SK-N-SH treated with all-trans-retinoic acid at 6 μM for 48 hours (cell line): ENCODE data around the gene TAF9B.

Experiments used
- ATAC-seq: fragments of 200-7000 bp; cut with Tn5 transposase; 3 replicates; pipeline ENCODE4 v1.9.1; 2020; ENCODE audit warnings: mild to moderate bottlenecking, moderate library complexity
- ARNTL ChIP-seq: fragments of 450-650 bp; formaldehyde crosslinking; IDR thresholded peaks from 2 replicates; pipeline ENCODE4 v1.5.0; 2020; ENCODE audit warnings: low read depth, mild to moderate bottlenecking, moderate library complexity, borderline replicate concordance
- ESRRG ChIP-seq: fragments of 250-450 bp; sonication (Bioruptor Pico); IDR thresholded peaks from 2 replicates; pipeline ENCODE4 v1.6.1; 2021; ENCODE audit warnings: mild to moderate bottlenecking
- GLIS3 ChIP-seq: fragments of 250-450 bp; sonication (Bioruptor Pico); IDR thresholded peaks from 2 replicates; pipeline ENCODE4 v1.5.0; 2020; ENCODE audit warnings: mild to moderate bottlenecking, moderate library complexity
- ISL1 ChIP-seq: fragments of 250-450 bp; sonication (Bioruptor Pico); IDR thresholded peaks from 2 replicates; pipeline ENCODE4 v2.1.2; 2022; ENCODE audit warnings: mild to moderate bottlenecking, moderate library complexity
- OSR1 ChIP-seq: fragments of 250-450 bp; sonication (Bioruptor Pico); IDR thresholded peaks from 2 replicates; pipeline ENCODE4 v1.8.0; 2022; ENCODE audit warnings: moderate library complexity, mild to moderate bottlenecking, inconsistent platforms
- PPARA ChIP-seq: fragments of 250-450 bp; sonication (Bioruptor Pico); IDR thresholded peaks from 2 replicates; pipeline ENCODE4 v1.5.0; 2020; ENCODE audit warnings: mild to moderate bottlenecking, borderline replicate concordance
- RARB ChIP-seq: fragments of 250-450 bp; sonication (Bioruptor Pico); IDR thresholded peaks from 2 replicates; pipeline ENCODE4 v1.8.0; 2021; ENCODE audit warnings: mild to moderate bottlenecking, moderate library complexity
- SNAI2 ChIP-seq: fragments of 250-450 bp; sonication (Bioruptor Pico); IDR thresholded peaks from 2 replicates; pipeline ENCODE4 v1.5.0; 2020; ENCODE audit warnings: mild to moderate bottlenecking, moderate library complexity
- TCF4 ChIP-seq: fragments of 250-450 bp; sonication (Bioruptor Pico); IDR thresholded peaks from 2 replicates; pipeline ENCODE4 v1.8.0; 2021; ENCODE audit warnings: mild to moderate bottlenecking, moderate library complexity, borderline replicate concordance
- TOX ChIP-seq: fragments of 250-450 bp; sonication (Bioruptor Pico); IDR thresholded peaks from 2 replicates; pipeline ENCODE4 v1.8.0; 2021; ENCODE audit warnings: mild to moderate bottlenecking, moderate library complexity, borderline replicate concordance
- ZC3H10 ChIP-seq: fragments of 250-450 bp; sonication (Bioruptor Pico); IDR thresholded peaks from 2 replicates; pipeline ENCODE4 v1.5.1; 2021; ENCODE audit warnings: mild to moderate bottlenecking, moderate library complexity
- ZFP30 ChIP-seq: fragments of 450-650 bp; formaldehyde crosslinking; IDR thresholded peaks from 2 replicates; pipeline ENCODE4 v1.5.0; 2022; ENCODE audit warnings: mild to moderate bottlenecking, moderate library complexity
- ZNF565 ChIP-seq: fragments of 450-650 bp; formaldehyde crosslinking; conservative IDR thresholded peaks from 2 replicates; pipeline ENCODE4 v1.5.0; 2020; ENCODE audit warnings: low read depth, mild to moderate bottlenecking, moderate library complexity
- ZNF70 ChIP-seq: fragments of 450-650 bp; formaldehyde crosslinking; IDR thresholded peaks from 2 replicates; pipeline ENCODE4 v1.5.0; 2020; ENCODE audit warnings: mild to moderate bottlenecking, moderate library complexity
- ZNF8 ChIP-seq: fragments of 450-650 bp; formaldehyde crosslinking; IDR thresholded peaks from 2 replicates; pipeline ENCODE4 v1.5.0; 2020; ENCODE audit warnings: mild to moderate bottlenecking, moderate library complexity
- TF ChIP-seq, protein P1 (sequence below): fragments of 250-450 bp; sonication (Bioruptor Pico); IDR thresholded peaks from 2 replicates; pipeline ENCODE4 v1.5.1; 2020; ENCODE audit warnings: low read depth, mild to moderate bottlenecking, moderate library complexity
- TF ChIP-seq, protein P2 (sequence below): fragments of 250-450 bp; sonication (Bioruptor Pico); IDR thresholded peaks from 2 replicates; pipeline ENCODE4 v1.8.0; 2020; ENCODE audit warnings: mild to moderate bottlenecking, moderate library complexity, borderline replicate concordance
- TF ChIP-seq, protein P3 (sequence below): fragments of 250-450 bp; sonication (Bioruptor Pico); IDR thresholded peaks from 2 replicates; pipeline ENCODE4 v1.5.1; 2021; ENCODE audit warnings: mild to moderate bottlenecking, moderate library complexity
- TF ChIP-seq, protein P4 (sequence below): fragments of 250-450 bp; sonication (Bioruptor Pico); IDR thresholded peaks from 2 replicates; pipeline ENCODE4 v1.5.0; 2020; ENCODE audit warnings: mild to moderate bottlenecking, moderate library complexity
- TF ChIP-seq, protein P5 (sequence below): fragments of 250-450 bp; sonication (Bioruptor Pico); IDR thresholded peaks from 2 replicates; pipeline ENCODE4 v1.8.0; 2021; ENCODE audit warnings: low read depth, mild to moderate bottlenecking, moderate library complexity, borderline replicate concordance

Gene TAF9B

DNA sequence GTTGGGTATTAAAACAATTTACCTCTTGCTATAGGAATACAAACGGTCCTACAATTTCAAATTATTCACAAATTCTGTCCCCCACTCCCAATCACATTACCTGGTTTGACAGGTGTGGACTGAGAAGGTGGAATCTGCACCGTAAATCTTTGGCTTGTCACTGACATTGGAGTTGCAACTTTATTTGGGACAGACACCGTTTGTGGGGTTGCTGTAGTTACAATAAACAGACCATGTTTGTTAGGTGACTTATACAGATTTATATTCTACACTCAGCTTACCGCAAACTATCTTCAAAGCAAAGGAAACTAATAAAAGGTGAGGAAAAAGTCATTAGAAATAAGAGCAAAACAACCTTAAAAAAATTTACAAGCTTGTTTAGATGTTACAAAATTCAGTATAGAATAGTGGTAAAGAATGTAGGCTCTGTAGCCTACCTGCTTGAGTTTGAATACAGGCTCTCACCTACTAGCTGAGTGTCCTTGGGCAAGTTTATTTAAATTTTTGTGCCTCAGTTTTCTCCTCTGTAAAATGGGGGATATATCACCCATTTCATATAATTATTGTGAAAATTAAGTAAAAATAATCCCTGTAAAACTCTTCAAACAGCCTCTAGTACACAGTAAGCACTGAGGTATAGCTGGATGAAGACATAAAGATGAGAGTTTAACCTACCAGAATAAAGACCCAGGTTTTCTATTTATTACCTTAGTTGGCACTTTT is 6.1 kb downstream of the TAF9B start:
- no peak for ATAC-seq
- no peak for TF ChIP-seq GLIS3 (CRISPR knock-in tag)
- TF ChIP-seq TOX (CRISPR knock-in tag), result no peak
- TF ChIP-seq ZNF70 (CRISPR knock-in tag), result no peak
- no peak for TF ChIP-seq ZFP30 (CRISPR knock-in tag)
- TF ChIP-seq, protein P1, sequence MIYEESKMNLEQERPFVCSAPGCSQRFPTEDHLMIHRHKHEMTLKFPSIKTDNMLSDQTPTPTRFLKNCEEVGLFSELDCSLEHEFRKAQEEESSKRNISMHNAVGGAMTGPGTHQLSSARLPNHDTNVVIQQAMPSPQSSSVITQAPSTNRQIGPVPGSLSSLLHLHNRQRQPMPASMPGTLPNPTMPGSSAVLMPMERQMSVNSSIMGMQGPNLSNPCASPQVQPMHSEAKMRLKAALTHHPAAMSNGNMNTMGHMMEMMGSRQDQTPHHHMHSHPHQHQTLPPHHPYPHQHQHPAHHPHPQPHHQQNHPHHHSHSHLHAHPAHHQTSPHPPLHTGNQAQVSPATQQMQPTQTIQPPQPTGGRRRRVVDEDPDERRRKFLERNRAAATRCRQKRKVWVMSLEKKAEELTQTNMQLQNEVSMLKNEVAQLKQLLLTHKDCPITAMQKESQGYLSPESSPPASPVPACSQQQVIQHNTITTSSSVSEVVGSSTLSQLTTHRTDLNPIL (CRISPR knock-in tag), result no peak
- TF ChIP-seq, protein P2, sequence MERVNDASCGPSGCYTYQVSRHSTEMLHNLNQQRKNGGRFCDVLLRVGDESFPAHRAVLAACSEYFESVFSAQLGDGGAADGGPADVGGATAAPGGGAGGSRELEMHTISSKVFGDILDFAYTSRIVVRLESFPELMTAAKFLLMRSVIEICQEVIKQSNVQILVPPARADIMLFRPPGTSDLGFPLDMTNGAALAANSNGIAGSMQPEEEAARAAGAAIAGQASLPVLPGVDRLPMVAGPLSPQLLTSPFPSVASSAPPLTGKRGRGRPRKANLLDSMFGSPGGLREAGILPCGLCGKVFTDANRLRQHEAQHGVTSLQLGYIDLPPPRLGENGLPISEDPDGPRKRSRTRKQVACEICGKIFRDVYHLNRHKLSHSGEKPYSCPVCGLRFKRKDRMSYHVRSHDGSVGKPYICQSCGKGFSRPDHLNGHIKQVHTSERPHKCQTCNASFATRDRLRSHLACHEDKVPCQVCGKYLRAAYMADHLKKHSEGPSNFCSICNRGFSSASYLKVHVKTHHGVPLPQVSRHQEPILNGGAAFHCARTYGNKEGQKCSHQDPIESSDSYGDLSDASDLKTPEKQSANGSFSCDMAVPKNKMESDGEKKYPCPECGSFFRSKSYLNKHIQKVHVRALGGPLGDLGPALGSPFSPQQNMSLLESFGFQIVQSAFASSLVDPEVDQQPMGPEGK (CRISPR knock-in tag), result no peak
- TF ChIP-seq, all 23 proteins: peak for 0

DNA sequence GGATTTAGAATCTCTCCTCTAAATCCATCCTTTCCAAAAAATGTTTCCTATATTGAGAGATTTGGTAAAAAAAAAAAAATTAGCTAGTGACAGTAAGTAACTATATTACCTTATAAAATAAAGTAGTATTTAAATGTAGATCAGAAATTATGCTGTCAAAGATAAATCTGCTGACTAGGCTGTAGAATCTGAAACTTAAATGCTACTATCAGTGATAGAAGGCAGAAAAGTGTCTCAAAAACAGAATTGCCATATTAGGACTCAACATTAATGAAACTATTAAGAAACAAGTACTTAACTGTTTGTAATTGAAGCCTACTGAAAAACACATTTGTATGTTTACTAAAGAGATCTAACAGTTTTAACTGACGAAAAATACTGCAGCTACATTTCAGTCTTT is 8.3 kb downstream of the TAF9B start:
- ATAC-seq, result no peak
- TF ChIP-seq, protein P3, sequence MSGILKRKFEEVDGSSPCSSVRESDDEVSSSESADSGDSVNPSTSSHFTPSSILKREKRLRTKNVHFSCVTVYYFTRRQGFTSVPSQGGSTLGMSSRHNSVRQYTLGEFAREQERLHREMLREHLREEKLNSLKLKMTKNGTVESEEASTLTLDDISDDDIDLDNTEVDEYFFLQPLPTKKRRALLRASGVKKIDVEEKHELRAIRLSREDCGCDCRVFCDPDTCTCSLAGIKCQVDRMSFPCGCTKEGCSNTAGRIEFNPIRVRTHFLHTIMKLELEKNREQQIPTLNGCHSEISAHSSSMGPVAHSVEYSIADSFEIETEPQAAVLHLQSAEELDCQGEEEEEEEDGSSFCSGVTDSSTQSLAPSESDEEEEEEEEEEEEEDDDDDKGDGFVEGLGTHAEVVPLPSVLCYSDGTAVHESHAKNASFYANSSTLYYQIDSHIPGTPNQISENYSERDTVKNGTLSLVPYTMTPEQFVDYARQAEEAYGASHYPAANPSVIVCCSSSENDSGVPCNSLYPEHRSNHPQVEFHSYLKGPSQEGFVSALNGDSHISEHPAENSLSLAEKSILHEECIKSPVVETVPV, result no peak
- TF ChIP-seq ZFP30 (CRISPR knock-in tag) (no peak), RARB (CRISPR knock-in tag) (no peak), ZNF8 (CRISPR knock-in tag) (no peak), SNAI2 (no peak), ARNTL (CRISPR knock-in tag) (no peak)
- TF ChIP-seq, protein P4, sequence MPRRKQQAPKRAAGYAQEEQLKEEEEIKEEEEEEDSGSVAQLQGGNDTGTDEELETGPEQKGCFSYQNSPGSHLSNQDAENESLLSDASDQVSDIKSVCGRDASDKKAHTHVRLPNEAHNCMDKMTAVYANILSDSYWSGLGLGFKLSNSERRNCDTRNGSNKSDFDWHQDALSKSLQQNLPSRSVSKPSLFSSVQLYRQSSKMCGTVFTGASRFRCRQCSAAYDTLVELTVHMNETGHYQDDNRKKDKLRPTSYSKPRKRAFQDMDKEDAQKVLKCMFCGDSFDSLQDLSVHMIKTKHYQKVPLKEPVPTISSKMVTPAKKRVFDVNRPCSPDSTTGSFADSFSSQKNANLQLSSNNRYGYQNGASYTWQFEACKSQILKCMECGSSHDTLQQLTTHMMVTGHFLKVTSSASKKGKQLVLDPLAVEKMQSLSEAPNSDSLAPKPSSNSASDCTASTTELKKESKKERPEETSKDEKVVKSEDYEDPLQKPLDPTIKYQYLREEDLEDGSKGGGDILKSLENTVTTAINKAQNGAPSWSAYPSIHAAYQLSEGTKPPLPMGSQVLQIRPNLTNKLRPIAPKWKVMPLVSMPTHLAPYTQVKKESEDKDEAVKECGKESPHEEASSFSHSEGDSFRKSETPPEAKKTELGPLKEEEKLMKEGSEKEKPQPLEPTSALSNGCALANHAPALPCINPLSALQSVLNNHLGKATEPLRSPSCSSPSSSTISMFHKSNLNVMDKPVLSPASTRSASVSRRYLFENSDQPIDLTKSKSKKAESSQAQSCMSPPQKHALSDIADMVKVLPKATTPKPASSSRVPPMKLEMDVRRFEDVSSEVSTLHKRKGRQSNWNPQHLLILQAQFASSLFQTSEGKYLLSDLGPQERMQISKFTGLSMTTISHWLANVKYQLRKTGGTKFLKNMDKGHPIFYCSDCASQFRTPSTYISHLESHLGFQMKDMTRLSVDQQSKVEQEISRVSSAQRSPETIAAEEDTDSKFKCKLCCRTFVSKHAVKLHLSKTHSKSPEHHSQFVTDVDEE (CRISPR knock-in tag), result no peak

DNA sequence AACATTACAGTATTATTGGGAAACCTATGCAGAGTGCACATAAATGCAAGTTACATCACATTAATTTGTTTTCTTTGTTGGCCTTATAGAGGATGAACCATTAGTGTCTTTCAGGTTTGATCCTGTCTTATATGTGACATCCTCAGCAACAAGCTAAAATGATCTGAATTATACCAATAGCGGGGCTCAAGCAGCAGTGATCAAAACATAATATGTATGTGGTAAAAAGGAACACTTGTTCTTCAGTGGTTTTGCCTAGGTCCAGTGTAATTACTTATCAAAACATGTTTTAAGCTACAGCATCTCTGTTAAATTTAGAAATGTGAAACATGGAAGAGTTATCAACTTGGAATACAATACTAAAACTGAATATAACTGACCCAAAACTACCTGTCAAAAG is 9.1 kb downstream of the TAF9B start:
- ATAC-seq, result no peak
- TF ChIP-seq GLIS3 (CRISPR knock-in tag), result no peak
- no peak for TF ChIP-seq ESRRG
- no peak for TF ChIP-seq OSR1
- TF ChIP-seq RARB (CRISPR knock-in tag), result no peak
- no peak for TF ChIP-seq ZFP30 (CRISPR knock-in tag)
- no peak for TF ChIP-seq ZC3H10
- TF ChIP-seq TCF4 (CRISPR knock-in tag), result no peak
- TF ChIP-seq, protein P3, result no peak
- TF ChIP-seq ISL1 (CRISPR knock-in tag), result no peak
- no peak for TF ChIP-seq PPARA (CRISPR knock-in tag)
- no peak for TF ChIP-seq ZNF565 (CRISPR knock-in tag)
- no peak for TF ChIP-seq ZNF70 (CRISPR knock-in tag)
- TF ChIP-seq, protein P4 (CRISPR knock-in tag), result no peak
- TF ChIP-seq, protein P5, sequence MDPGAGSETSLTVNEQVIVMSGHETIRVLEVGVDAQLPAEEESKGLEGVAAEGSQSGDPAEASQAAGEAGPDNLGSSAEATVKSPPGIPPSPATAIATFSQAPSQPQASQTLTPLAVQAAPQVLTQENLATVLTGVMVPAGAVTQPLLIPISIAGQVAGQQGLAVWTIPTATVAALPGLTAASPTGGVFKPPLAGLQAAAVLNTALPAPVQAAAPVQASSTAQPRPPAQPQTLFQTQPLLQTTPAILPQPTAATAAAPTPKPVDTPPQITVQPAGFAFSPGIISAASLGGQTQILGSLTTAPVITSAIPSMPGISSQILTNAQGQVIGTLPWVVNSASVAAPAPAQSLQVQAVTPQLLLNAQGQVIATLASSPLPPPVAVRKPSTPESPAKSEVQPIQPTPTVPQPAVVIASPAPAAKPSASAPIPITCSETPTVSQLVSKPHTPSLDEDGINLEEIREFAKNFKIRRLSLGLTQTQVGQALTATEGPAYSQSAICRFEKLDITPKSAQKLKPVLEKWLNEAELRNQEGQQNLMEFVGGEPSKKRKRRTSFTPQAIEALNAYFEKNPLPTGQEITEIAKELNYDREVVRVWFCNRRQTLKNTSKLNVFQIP (CRISPR knock-in tag), result no peak
- TF ChIP-seq, protein P1 (CRISPR knock-in tag), result no peak
